Measurements from ENCODE around the gene PCOLCE2. TPM values are rescaled to one million over a fixed set of nuclear protein-coding genes. Genes with fewer than 3 reads are reported as not detected.
"Not testable (repeated sequence)": the region's sequence is repeated elsewhere in the genome, so short reads cannot be mapped to it uniquely, and the experiment has no call there.

Gene PCOLCE2
- total RNA-seq, 1 donor from 2014 or later, result 136 TPM

DNA sequence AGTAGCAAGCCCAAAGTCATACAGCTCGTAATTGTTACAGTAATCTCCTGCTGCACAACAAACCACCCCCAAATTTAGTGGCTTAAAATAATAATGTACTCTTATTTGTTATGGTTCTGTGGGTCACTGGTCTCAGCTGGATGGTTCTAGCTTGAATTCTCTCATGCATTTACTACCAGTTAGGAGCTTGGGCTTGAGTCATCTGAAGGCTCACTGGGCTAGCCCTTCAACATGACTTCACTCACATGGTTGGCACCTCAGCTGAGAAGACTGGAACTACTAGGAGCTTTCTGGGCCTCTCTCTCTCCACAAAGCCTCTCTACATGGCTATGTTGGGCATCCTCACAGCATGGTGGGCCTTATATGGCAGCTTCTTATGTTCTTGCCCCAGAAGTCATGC lies 12.5 kb downstream of the PCOLCE2 start:
- H3K9me3 ChIP-seq, result no peaks in the 10 kb centered on the region
- DNase-seq (ENCODE audit: extremely low spot score in 2 of 2), result no peak
- TF ChIP-seq POLR2AphosphoS5 (IDR thresholded peaks at IDR 0.05; ENCODE audit: insufficient read depth in 1 of 2, low read depth in 1 of 2), result no peak
- TF ChIP-seq POLR2A (IDR thresholded peaks at IDR 0.05), result no peak
- no peak for TF ChIP-seq CTCF (IDR thresholded peaks at IDR 0.05)
- no peaks in the 10 kb centered on the region for H3K36me3 ChIP-seq
- no peak overlapping the region for H3K27ac ChIP-seq
- H3K4me1 ChIP-seq, result no peaks in the 10 kb centered on the region
- no peaks in the 10 kb centered on the region for H3K27me3 ChIP-seq
- intact Hi-C loops (cut with DNase I), result no loop called here
- H3K4me3 ChIP-seq, result no peak overlapping the region

DNA sequence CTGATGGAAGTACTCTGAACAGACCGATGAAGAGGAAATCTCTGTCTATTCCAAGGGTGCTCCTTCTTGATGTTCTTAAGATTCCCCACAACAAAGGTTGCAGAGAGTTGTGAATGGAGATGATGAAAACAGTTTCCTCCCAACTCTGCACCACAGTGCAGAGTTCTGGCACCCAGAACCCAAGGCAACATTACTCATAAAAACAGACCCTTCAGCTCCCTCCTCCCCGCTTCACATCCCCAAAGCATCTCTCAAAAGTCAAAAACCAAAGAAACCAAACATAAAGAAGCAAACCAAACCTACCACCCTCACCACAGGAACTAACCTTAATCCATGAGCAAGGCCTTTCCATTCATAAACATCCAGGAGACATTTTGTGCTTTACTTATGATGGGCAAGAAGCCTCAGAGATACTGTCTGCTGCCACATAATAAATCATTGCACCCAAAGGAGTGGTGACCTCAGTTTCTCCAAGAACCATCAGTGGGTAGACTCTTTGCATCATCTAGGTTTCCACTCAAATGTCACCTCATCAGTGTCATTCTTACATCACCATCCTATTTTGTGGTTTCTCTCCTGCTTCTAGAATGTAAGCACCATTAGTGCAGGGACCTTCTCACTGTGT lies 13.2 kb downstream of the PCOLCE2 start:
- H3K27me3 ChIP-seq, result no peaks in the 10 kb centered on the region
- H3K36me3 ChIP-seq, result no peaks in the 10 kb centered on the region
- no peak overlapping the region for H3K27ac ChIP-seq
- H3K4me1 ChIP-seq, result no peaks in the 10 kb centered on the region
- H3K9me3 ChIP-seq, result no peaks in the 10 kb centered on the region
- intact Hi-C loops (cut with DNase I), result no loop called here
- TF ChIP-seq CTCF (IDR thresholded peaks at IDR 0.05), result no peak
- no peak for TF ChIP-seq POLR2A (IDR thresholded peaks at IDR 0.05)
- no peak for TF ChIP-seq POLR2AphosphoS5 (IDR thresholded peaks at IDR 0.05; ENCODE audit: insufficient read depth in 1 of 2, low read depth in 1 of 2)
- H3K4me3 ChIP-seq, result no peak overlapping the region
- DNase-seq (ENCODE audit: extremely low spot score in 2 of 2), result no peak

GRCh38 chr3:142875099-142875498 lies 13.8 kb downstream of the PCOLCE2 start:
- Histone ChIP-seq H3K4me3 (no peak overlapping the region), H3K27ac (no peak overlapping the region)
- intact Hi-C loops (cut with DNase I), result no loop called here

DNA sequence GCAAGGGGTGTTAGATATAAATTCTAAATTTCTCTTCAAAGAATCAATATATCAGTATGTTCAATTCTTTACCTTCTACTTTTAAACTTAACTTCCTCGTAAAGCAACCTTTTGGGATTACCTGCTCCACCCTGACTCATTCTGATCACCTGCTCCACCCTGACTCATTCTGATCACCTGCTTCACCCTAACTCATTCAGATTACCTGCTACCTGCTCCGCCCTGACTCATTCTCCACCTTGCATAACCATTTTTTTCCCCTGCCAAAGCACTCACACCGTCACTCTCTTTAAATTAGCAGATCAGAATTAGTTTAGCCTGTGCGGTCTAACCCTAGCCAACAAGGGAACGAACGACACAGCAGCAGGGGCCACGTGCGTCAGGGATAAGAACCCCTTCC lies 20.5 kb downstream of the PCOLCE2 start:
- H3K9me3 ChIP-seq; H3K4me3 ChIP-seq; H3K27ac ChIP-seq; H3K4me1 ChIP-seq; H3K36me3 ChIP-seq; DNase-seq (ENCODE audit: extremely low spot score in 2 of 2); H3K27me3 ChIP-seq: not testable (repeated sequence)
- intact Hi-C loops (cut with DNase I), result loop anchor here (10.0 kb wide), 1 partner anchor 1416 kb away; no protein-coding TSS in a partner anchor
- peak in 1 of 2 donors; percentile 32 for TF ChIP-seq POLR2AphosphoS5 (IDR thresholded peaks at IDR 0.05; ENCODE audit: insufficient read depth in 1 of 2, low read depth in 1 of 2)

More at GRCh38 chr3:142875099-142875498, 13.8 kb downstream of the PCOLCE2 start:
- no peaks in the 10 kb centered on the region for H3K36me3 ChIP-seq
- no peak for DNase-seq (ENCODE audit: extremely low spot score in 2 of 2)
- H3K27me3 ChIP-seq, result no peaks in the 10 kb centered on the region
- H3K4me1 ChIP-seq, result no peaks in the 10 kb centered on the region
- H3K9me3 ChIP-seq, result no peaks in the 10 kb centered on the region
- TF ChIP-seq POLR2A (IDR thresholded peaks at IDR 0.05) (no peak), POLR2AphosphoS5 (IDR thresholded peaks at IDR 0.05; ENCODE audit: insufficient read depth in 1 of 2, low read depth in 1 of 2) (no peak), CTCF (IDR thresholded peaks at IDR 0.05) (no peak)

DNA sequence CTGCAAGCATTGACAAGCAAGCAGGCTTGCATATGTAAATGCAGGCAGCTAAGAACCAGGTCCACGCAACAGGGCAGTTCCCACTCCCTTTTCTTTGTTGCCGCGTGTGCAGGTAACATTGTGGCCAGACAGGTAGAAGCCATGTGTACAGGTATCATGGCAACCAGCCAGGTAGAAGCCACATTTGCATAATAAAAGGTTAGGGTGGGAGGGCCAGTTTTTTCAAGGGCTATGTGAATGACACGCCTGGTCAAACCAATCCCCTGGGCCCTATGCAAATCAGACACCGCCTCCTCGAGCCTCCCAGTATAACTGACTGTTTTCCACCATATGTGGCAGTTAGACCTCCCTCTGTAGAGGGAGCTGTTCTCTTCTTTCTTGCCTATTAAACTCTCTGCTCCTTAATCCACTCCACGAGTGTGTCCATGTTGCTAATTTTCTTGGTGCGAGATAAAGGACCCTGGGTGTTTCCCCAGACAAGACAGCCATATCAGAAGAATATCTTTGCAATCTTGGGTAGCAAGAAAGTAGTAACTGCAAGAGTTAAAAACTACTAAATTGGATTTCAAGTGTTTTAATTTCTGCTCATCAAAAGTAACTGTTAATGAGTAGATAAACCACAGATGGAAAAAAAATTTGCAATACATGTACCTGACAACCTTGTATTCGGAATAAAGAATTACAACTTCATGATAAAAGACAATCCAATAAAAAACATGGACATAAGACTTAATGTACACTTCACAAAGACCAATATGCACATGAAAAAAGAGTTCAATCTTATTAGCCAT lies 21.8 kb downstream of the PCOLCE2 start:
- TF ChIP-seq CTCF (IDR thresholded peaks at IDR 0.05) (no peak), POLR2A (IDR thresholded peaks at IDR 0.05) (no peak), POLR2AphosphoS5 (IDR thresholded peaks at IDR 0.05; ENCODE audit: insufficient read depth in 1 of 2, low read depth in 1 of 2) (no peak)
- Histone ChIP-seq H3K27ac (no peak overlapping the region), H3K9me3 (no peaks in the 10 kb centered on the region), H3K4me3 (no peak overlapping the region), H3K27me3 (no peaks in the 10 kb centered on the region), H3K4me1 (no peaks in the 10 kb centered on the region), H3K36me3 (no peaks in the 10 kb centered on the region)
- no peak for DNase-seq (ENCODE audit: extremely low spot score in 2 of 2)
- intact Hi-C loops (cut with DNase I), result loop anchor here (10.0 kb wide), 1 partner anchor 1418 kb away; no protein-coding TSS in a partner anchor
